HepG2 (cell line): ENCODE measurements around the gene EWSR1. TPM values are rescaled to one million over a fixed set of nuclear protein-coding genes. Genes with fewer than 3 reads are reported as not detected.

Source experiments
- BATF2 ChIP-seq: sonication (generic); formaldehyde crosslinking; IDR thresholded peaks from 2 replicates; pipeline ENCODE4 v1.8.0; 2022; ENCODE audit warnings: mild to moderate bottlenecking, missing genetic modification reagents, moderate library complexity
- BRF2 ChIP-seq: sonication (generic); formaldehyde crosslinking; IDR thresholded peaks from 2 replicates; pipeline ENCODE4 v1.8.1; 2022; ENCODE audit warnings: mild to moderate bottlenecking, missing genetic modification reagents
- FOSL1 ChIP-seq: sonication (generic); formaldehyde crosslinking; IDR thresholded peaks from 2 replicates; pipeline ENCODE4 v1.9.0; 2021; ENCODE audit warnings: missing genetic modification reagents, borderline replicate concordance
- MAZ ChIP-seq, 2 experiments: sonication (generic) in 1 of 2; formaldehyde crosslinking in 1 of 2; IDR thresholded peaks; 2 replicates each; pipeline versions ENCODE4 v1.5.0 to v1.6.1; 2012 to 2020; ENCODE audit warnings: low read depth in 2 of 2, mild to moderate bottlenecking in 2 of 2, borderline replicate concordance in 1 of 2, improper control_type of control experiment in 1 of 2, low read length in 1 of 2, missing genetic modification reagents in 1 of 2, moderate library complexity in 1 of 2
- MTERF4 ChIP-seq: sonication (generic); formaldehyde crosslinking; IDR thresholded peaks from 2 replicates; pipeline ENCODE4 v1.8.0; 2023; ENCODE audit warnings: mild to moderate bottlenecking, missing genetic modification reagents
- RFX1 ChIP-seq: fragments of 450-650 bp; IDR thresholded peaks from 2 replicates; pipeline ENCODE4 v1.6.1; 2017
- WIZ ChIP-seq: sonication (generic); formaldehyde crosslinking; IDR thresholded peaks from 2 replicates; pipeline ENCODE4 v1.5.1; 2020; ENCODE audit warnings: mild to moderate bottlenecking, missing genetic modification reagents
- ZFP36L1 ChIP-seq: sonication (generic); formaldehyde crosslinking; IDR thresholded peaks from 2 replicates; pipeline ENCODE4 v1.8.0; 2022; ENCODE audit warnings: mild to moderate bottlenecking, missing genetic modification reagents, moderate library complexity
- ZHX1 ChIP-seq: sonication (generic); formaldehyde crosslinking; IDR thresholded peaks from 2 replicates; pipeline ENCODE4 v1.8.1; 2022; ENCODE audit warnings: low read depth, mild to moderate bottlenecking, missing genetic modification reagents
- ZNF414 ChIP-seq: sonication (generic); formaldehyde crosslinking; IDR thresholded peaks from 2 replicates; pipeline ENCODE4 v1.5.0; 2020; ENCODE audit warnings: missing genetic modification reagents
- ZNF75D ChIP-seq: sonication (generic); formaldehyde crosslinking; IDR thresholded peaks from 2 replicates; pipeline ENCODE4 v1.8.1; 2023; ENCODE audit warnings: missing genetic modification reagents, mild to moderate bottlenecking, borderline replicate concordance
- polyA plus RNA-seq, 8 experiments: library from polyadenylated mRNA; depleted of rRNA in 3 of 8; stranded (reverse) in 7 of 8; unstranded in 1 of 8; fragments of >200 nt; fragmentation: Illumina TruSeq in 4 of 8; extraction: Trizol in 4 of 8; gene quantifications; 2 replicates each; pipeline versions ENCODE4 v1.2.1 to v1.2.3, GENCODE V29; 2011 to 2016; ENCODE audit warnings: low read depth in 4 of 8, missing spikeins in 1 of 8, mixed read lengths in 1 of 8; ENCODE audit not compliant: insufficient read depth in 1 of 8
- total RNA-seq, 5 experiments: library from RNA; depleted of rRNA; stranded (reverse); fragments of >200 nt; fragmentation: Illumina TruSeq; extraction: Trizol; gene quantifications; 2 replicates each; pipeline ENCODE4 v1.2.3, GENCODE V29; 2016; ENCODE audit warnings: low read depth in 1 of 5

The EWSR1 gene
- total and polyA plus RNA-seq, 2 of the 13 experiments (the other 11 are each of a cell fraction or from before 2014, with no cell fraction given) = 211 to 326 TPM

- TF ChIP-seq MTERF4 (CRISPR knock-in tag) (peak; percentile 42; the same call in 1 of the 2 replicates), BRF2 (CRISPR knock-in tag) (no peak), ZNF75D (no peak), WIZ (no peak; the same call in 1 of the 2 replicates), RFX1 (no peak), FOSL1 (CRISPR knock-in tag) (no peak), ZFP36L1 (CRISPR knock-in tag) (no peak; the same call in 1 of the 2 replicates), BATF2 (CRISPR knock-in tag) (0 out of 2 replicates have a peak, but pooled peaks have one; percentile 45), ZHX1 (CRISPR knock-in tag) (peak; percentile 24; the same call in 1 of the 2 replicates), MAZ (IDR thresholded peaks at IDR 0.05; ENCODE audit: borderline replicate concordance, low read depth, low read length) (no peak), MAZ (CRISPR knock-in tag; IDR thresholded peaks at IDR 0.05; ENCODE audit: low read depth) (peak; percentile 45; the same call in 1 of the 2 replicates), ZNF414 (CRISPR knock-in tag) (no peak)
Observed at GRCh38 chr22:29268511-29269229, 602 bp downstream of the EWSR1 start (continued).
